A673 (cell line): ENCODE data around the gene IP6K2.
"Not testable (repeated sequence)": the region's sequence is repeated elsewhere in the genome, so short reads cannot be mapped to it uniquely, and the experiment has no call there.

ENCODE experiments used
- CTCF ChIP-seq: fragments of 300-800, 200-600 bp; sonication (generic); conservative IDR thresholded peaks from 2 replicates; pipeline ENCODE4 v1.5.1; 2017; ENCODE audit warnings: low read depth, mild to moderate bottlenecking, antibody characterized with exemption, low read length, moderate library complexity, mixed read lengths
- EZH2 ChIP-seq: fragments of 200-600 bp; sonication (generic); IDR thresholded peaks from 2 replicates; pipeline ENCODE4 v1.6.1; 2017; ENCODE audit warnings: borderline replicate concordance, low read depth, mild to moderate bottlenecking, mixed read lengths, antibody characterized with exemption, low read length; ENCODE audit not compliant: poor library complexity, severe bottlenecking

- TF ChIP-seq CTCF, EZH2: not testable (repeated sequence)
Measured at GRCh38 chr3:48741226-48741625, 24.2 kb upstream of the IP6K2 start.
